HS-5 (cell line): ENCODE measurements around the gene RAC2.

Experiments
- DNase-seq: peaks from one replicate; pipeline ENCODE4 v3.0.0-alpha.2; 2012; ENCODE audit warnings: low read depth

RAC2 gene

DNA sequence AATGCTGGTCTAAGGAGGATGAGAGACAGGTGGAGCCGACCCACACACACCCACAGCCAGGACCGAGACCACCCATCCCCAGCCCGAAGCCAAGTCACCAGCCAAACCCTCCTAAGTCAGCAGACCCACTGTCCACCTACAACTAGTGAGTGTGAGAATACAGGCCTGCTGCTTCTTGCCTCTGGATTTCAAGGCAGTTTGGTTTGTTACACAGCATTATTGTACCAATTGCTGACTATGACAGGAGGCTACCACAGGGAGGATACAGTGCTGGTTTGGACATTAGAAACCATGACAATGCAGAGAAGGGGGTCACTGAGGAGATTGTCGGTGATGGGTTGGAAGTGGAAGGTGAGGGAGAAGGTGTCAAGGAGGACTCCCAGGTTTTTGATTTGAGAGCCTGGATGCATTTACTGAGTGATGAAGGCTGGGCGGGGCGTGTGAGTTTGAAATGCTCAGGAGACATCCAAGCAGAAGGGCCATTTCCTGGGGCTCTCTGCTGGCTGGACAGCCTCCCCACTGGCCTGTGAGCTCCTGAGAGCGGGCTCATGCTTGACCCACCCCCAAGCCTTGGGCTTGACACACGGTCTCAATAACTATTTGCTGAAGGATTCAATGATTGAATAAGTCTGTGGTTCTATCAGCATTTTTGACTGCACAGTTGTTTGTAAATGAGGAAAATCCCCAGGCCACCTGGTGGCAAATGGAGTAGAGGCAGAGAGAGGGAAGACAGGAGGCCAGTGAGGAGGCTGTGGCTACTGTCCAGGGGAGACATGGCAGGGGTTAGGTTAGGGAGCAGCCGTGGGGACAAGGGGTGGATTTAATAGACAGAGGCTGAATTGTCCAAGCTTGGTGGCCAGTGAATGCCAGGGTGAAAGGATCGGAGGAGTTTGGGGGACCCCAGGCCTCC, 22.4 kb downstream of the RAC2 start:
- no peak for DNase-seq

DNA sequence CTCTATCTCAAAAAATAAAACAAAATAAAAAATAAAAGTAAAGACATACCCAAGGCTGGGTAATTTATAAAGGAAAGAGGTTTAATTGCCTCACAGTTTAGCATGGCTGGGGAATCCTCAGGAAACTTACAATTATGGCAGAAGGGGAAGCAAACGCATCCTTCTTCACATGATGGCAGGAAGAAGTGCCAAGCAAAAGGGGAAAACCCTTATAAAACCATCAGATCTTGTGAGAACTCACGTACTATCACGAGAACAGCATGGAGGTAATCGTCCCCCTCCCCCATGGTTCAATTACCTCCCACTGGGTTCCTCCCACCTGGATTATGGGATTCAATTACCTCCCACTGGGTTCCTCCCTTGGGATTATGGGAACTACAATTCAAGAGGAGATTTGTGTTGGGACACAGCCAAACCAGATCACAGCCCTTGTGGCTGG, 23.5 kb downstream of the RAC2 start:
- no peak for DNase-seq

DNA sequence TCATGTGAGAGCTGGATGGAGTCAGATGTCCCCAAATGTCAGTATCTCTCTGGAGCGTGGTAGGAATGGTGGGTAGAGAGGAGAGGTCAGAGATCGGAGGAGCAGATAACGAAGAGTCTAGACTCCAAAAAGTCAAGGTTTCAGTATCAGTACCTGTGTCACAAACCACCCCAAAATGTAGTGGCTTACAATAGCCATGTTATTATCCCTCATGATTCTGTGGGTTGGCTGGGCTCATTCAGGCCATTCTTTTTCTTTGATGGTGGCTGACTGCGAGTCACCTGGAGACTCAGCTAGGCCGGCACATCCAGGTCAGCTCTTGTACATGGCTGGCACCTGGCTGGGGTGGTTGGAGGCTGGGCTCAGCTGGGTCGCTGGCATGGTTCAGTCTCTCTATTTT, 24.5 kb downstream of the RAC2 start:
- no peak for DNase-seq

DNA sequence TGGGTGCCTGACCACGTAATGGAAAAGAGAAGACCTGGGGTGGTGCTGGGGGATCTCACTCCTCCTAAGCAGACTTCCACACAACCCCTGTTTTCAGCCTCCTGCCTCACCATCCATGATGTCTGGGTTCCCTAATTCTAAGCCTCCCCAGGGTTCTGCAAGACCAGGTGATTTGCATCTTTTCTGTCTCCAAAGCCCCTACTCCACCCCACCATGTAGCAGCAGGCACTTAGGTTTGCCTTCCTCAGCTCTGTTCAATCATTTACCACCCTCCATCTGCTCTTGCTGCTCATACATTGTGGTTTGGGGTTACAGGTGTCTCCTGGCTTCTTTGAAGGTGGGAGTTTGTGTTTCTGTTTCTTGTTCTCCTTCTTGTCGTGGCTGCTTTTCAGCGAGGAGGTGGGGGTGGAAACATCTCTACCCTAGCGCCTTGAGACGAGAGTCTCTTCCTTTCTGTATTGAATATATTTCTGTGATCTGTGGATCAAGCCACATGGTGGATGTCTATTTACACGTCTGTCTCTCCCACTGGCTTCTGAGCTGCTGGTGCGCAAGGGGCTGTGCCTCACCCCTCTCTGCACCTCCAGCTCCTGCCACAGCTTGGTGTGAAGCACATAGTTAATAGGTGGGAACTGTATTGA, 25.2 kb downstream of the RAC2 start:
- no peak for DNase-seq

DNA sequence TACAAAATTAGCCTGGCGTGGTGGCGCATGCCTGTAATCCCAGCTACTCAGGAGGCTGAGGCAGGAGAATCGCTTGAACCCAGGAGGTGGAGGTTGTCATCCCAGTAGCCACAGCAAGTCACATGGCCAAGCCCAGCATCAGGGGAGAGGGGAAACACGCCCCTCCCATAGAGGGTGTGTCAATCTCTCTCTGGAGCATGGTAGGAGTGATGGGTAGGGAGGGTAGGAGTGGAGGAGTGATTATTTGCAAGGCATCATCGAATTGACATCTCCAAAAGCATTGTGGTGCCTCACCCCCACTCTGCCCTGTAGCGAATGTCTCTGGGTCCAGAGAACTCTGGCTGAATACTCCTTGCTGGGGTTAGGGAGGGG, 25.7 kb downstream of the RAC2 start:
- DNase-seq = no peak

DNA sequence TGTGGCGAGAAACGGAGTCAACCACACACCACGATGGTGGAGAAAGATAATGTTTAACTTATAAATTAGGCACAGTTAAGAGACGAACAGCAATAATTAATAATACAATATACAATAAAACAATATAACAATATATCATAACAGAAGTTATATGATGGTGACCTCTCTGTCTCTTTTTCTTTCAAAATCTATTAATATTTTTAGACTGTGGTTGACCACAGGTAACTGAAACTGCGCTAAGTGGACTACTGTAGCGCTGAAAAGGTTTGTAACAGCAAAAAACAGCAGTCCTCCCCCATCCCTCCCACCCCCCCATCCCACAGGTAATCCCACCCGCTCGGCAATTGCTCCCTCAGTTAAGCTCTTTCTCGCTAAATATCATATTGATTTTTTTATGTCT, 28.2 kb downstream of the RAC2 start:
- no peak for DNase-seq

DNA sequence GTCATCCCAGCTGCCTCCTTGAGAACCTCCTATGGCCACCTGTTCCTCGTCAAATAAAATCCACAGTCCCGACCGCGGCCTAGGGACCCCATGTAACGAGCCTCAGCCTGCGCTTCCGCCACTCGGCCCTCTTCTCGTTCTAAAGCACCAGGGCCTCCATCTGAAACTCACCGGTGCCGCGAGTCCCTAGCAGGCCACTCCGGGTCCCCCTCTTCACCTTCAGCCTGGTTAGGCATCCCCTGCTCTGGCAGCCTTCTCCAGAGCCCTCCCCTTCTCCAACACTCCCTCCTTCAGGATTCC, 29.4 kb downstream of the RAC2 start:
- DNase-seq = no peak

DNA sequence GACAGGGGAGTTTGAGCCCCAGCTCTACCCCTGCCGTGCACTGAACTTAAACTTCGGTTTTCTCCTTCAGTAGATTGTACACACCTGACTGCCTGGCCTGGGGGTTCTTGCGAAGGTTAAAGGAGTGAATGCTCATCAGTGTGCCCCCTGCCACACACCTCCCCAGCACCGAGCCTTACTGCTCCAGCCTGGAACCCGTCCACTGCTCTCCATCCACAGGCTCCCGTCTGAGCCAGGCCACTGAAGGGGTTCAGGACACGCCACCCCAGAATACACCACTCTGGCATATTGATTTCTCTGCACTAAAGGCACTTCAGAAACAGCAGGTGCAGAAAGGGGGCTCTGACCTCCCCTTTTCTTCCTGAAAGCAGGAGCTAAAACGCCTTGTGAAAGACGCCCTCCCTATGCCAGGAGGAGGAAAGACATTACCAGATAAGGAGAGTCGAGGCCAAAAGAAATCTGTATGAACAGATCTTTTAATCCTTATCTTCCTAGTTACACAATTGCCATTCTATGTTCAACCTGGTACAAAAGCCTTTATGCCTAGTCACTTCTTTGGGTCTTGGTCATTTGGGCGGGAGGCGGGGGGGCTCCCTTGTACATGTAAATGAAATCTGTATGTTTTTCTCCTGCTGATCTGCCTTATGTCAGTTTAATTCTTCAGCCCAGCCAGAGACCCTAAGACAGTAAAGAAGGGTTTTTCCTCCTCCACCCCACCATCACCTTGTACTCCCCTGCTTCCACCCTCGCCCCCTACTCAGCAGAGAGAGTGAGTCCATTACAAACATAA, 29.9 kb downstream of the RAC2 start:
- no peak for DNase-seq

DNA sequence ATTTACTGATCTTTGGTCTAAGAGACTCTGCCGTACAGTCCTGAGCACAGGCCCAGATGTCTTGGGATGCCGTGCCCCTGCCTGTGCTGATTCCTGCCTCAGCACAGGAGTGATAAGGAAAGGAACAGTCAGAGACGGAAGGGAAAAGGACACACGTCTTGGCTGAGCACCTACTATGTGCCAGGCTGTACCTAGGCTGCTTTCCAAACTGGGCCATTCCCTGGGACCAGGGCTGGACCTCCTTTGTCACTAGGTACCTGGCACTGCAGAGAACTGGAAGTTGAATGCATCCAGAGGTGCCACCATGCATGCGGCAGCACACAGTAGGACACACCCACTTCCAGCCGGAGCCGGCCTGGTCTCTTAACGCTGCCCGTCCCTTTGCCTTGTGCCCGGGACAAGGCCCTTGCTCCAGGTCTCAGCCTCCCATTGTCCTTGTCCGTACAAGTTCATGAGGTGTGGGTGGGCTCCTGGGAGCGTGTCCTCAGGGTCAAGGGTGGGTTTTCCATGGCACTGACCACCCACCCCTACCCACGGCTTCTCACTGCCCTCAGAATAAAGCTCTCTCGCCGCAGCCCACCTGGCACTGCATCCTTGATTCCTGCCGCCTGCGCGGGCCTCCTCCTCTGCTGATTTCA, 30.7 kb downstream of the RAC2 start:
- DNase-seq = no peak

DNA sequence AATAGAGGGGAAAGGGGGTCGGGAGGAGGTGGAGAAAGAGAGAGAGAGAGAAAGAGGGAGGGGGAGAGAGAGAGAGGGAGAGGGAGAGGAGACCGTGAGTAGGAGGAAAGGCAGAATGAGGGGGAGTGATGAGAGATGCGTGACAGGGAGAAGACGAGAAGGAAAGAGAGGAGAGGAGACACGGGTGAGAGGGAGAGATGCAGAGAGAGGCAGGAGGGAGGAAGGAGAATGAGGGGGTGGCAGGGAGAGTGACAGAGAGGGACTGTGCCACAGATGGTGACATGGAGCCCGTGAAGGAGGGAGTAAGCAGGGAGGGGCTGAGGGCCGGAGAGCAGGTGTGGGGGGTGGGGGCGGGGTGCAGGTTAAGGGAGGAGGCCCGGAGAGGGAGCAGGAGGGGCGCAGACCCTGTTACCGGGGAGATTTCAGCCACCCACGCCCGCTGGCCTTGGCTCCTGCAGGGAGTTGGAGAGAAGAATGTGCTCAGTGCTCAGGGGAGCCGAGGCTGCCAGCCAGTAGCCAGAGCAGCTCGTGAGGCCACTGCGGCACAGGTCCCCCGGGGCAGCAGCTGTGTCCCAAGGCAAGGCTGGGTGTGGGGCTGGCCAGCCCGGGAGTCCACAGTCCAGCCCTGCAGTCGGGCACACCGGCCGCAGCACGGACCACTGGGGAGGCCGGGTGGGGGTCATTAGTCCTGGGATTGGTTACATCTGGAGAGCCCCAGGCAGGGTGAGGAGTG, 31.7 kb downstream of the RAC2 start, which contains the start of gene SSTR3:
SSTR3 (minus strand) TSS at position 304 of the 733 bp plus-strand sequence. CDS start 4,674 bp downstream, outside the sequence.
- no peak for DNase-seq

DNA sequence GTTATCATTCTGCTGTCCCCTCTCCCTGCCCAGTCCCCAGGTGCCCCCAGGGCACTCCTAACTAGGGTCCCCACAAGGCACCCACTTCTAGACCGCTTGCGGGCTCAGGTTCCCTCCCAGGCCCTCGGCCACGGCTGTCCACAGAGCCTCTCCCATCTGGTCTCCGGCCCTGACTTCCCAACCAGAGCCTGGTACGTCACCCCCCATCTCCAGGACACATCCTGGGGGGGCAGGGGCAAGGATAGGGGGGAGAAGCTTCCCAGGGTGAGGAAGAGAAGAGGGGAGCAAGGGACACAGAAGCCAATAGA, 32.2 kb downstream of the RAC2 start:
- DNase-seq = no peak

DNA sequence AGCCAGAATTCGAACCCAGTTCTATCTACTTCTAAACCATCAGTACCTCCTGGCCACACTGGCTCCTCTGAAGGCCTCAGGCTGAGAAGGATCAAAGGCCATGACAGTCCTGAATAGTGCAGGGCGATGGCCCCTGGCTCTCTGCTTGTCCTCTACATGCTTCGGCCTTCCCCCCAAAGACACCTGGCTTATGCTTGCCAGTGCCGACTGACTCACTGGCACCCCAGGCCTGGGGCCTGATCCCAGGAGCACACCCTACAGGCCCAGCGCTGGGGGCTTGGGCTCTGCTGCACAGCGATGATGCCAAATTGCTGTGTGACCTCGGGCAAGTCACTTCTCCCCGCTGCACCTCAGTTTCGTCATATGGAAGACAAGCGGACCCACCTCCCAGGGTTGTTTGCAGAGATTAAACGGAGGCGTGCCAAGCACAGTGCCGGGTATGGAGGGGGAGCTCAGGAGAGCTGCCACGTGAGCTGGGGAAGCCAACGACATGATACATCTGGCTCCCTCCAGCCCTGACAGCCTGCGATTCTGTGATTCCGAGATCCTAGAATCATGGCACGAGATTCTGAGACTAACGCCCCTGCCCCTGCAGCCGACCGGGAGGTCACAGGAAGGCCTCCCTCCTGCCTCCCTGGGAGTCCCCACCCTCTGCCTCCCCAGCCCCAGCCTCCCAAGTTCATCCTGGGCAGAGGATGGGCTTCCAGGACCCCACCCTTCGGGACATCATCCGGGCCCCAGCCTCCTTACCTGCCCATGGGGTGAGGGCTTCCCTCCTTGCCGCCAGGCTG, 32.8 kb downstream of the RAC2 start:
- DNase-seq = no peak

DNA sequence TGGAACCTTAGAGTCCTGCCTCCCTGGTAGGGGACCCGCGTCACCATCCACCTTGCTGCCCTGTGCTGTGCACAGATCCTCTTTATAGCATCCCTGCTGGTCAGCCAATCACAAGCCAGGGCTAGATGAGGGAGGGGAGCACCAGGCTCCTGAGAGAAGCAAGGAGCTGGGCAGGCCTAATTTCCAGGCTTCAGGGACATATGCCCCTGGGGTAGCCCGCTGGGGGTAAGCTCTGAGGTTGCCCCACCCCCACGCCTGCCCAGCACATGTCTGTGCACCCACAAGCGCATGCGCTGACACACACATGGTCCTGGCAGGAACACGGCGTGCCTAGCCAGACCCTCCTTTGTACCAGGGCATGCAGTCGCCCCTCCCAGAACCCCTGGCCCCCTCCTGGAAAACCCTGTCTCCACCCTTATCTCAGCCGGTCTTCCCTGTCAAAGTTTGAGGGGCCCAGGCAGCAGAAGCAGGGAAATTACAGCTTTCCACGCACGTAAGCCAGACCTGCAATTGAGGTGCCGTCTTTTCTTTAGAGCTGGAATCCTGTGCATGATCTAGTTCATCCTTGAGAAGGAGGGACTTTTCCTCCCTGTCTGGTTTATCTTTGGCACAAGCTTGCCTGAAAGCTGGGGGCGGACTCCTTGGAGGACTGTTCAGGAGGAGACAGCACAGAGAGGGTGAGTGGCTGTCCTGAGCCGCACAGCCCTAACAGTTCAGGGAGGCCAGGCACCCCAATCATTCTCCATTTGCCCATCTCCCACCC, 33.8 kb downstream of the RAC2 start:
- DNase-seq = no peak

DNA sequence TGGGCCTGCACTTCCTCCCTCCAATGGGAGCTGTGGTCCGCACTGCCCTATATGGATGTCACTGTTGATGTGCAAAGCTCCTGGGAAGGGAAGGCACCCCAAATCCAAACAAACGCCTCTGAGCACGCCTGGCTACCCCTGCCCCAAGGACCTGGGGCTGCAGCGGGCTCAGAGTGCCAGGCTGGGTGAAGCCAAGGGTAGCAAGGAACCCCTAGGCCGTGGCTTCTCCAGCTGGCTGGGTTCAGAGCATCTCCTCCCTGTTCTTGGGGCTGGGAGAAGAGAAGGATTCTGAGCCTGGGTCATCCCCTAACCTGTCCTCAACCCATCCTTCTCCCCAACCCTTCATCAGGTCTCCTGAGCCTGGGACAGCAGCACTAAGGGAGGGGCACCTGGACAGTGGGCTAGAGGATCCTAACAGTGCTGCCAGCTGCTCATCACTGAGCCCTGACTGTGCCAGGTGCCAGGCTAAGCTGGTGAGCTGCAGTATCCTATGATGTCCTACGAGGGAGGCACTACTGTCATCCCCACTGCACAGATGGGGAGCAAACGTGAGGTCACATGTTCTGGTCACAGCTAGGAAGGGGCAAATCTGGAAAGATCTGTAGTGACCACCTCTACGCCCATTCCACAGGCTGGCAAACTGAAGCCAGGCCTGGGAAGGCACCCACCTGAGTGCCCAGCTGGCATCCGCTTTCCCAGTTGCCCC, 34.8 kb downstream of the RAC2 start:
- no peak for DNase-seq

DNA sequence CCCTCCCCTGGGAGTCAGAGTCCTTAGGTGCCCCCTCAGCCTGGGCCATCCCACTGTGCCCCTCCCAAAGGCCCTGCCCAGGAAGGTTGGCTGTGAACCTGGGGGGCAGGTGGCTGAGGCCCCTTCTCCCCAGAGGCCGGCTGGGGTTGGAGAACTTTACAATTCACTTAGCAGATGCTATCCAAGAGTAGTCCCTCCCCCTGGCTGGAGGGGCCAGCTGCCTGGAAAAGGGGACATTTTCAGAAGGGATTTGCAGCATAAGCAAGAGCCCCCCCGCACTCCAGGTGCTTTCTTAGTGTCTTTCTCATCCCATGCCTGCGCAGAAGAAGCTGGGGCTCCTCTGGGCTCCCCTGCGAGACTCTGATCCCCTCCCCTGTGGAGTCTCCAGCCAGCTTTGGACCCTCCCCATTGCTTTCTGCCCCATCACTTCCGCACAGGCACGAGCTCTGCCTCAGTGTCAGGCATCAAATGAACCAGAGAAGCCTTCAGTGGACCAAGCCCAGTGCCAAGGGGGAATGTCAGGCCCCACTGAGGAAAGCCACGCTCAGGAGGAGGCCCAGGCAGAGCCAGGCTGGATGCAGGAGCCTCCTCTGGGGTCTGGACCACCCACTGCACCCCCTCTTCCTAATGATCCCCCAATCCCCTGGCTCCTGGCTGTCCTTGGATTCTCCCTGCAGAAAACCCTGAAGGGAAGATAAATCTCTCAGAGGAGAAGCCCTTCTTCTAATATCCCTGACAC, 35.5 kb downstream of the RAC2 start:
- no peak for DNase-seq

DNA sequence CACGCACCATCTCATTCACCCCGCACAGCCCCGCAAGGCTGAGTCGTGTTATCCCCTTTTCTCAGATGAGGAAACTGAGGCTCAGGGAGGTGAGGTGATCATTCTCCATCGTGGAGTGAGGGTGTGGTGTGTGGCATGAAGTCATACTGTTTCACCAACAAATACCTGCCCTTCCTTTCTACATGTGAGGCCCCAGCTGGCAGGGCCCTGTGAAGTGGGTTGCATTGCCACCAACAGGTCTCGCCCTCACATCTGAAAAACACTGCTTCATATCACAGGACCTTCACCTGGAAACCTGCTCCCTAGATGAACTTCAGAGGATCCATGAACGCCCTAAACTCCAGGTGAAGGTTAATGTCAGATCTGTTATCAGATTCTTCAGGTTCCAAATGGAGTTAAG, 36.1 kb downstream of the RAC2 start:
- no peak for DNase-seq

DNA sequence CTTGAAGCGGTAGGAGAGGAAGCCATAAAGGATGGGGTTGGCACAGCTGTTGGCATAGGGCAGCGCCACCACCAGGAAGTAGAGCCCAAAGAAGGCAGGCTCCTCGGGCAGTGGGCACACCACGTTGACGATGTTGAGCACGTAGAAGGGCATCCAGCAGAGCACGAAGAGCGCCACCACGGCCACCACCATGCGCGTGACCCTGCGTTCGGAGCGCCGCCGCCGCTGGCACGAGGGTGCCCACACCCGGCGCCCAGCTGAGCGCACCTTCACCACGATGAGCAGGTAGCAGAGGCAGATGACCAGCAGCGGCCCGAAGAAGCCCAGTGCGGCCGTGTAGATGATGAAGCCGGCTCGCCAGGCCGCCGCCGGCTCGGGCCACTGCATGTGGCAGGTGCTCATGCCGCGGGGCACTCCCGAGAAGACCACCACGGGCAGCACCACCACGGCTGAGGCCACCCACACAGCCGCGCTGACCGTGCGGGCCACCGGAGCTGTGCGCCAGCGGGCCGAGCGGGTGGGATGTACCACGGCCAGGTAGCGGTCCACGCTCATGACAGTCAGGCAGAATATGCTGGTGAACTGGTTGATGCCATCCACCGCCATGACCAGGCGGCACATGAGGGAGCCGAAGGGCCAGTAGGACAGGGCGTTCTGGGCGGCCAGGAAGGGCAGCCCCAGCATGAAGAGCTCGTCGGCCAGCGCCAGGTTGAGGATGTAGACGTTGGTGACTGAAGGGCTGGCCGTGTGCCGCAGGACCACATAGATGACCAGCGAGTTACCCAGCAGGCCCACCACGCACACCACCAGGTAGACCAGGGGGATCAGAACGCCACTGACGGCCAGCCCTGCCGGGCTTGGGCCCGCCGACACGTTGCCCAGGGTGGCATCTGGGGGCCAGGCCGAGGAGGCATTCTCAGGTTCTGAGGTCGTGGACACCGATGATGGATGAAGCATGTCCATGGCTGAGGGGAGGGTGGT, 36.9 kb downstream of the RAC2 start:
- no peak for DNase-seq
